ENCODE data around the gene PCDHGB5.

- TF ChIP-seq EZH2 (IDR thresholded peaks at IDR 0.05; ENCODE audit: borderline replicate concordance, insufficient read depth, low read length, poor library complexity, severe bottlenecking) (no peak), CTCF (IDR thresholded peaks at IDR 0.05; ENCODE audit: poor library complexity, severe bottlenecking) (no peak), TAF1 (IDR thresholded peaks at IDR 0.05; ENCODE audit: low read depth) (no peak), REST (IDR thresholded peaks at IDR 0.05; ENCODE audit: borderline replicate concordance) (no peak), POLR2AphosphoS5 (IDR thresholded peaks at IDR 0.05) (no peak)
These were observed 861 bp downstream of the PCDHGB5 start for GRCh38 chr5:141398608-141399007.

Data from neural cell (in vitro differentiated cells).